Measurements from ENCODE around the gene SIL1. TPM values are rescaled to one million over a fixed set of nuclear protein-coding genes. Genes with fewer than 3 reads are reported as not detected.

SIL1 gene
- total RNA-seq, 2 experiments from 2014 or later: 21.4 to 29.6 TPM

GRCh38 chr5:138936968-138937345, 261.2 kb downstream of the SIL1 start:
- intact Hi-C loops (cut with micrococcal nuclease): no loop called here
- no peak overlapping the region for H3K4me3 Mint-ChIP-seq
- H3K27me3 Mint-ChIP-seq (ENCODE audit: low read depth): no peaks in the 10 kb centered on the region
- no peaks in the 10 kb centered on the region for H3K9me3 Mint-ChIP-seq
- no peak overlapping the region for H3K27ac Mint-ChIP-seq
- peaks cover 3% of the 10 kb centered on the region for H3K36me3 Mint-ChIP-seq (ENCODE audit: low read depth)
- no peak for DNase-seq
- H3K4me1 Mint-ChIP-seq (ENCODE audit: low read depth): peaks cover 7% of the 10 kb centered on the region
- CTCF ChIA-PET: no interaction called here

GRCh38 chr5:138936225-138936967, 261.8 kb downstream of the SIL1 start:
- Mint-ChIP-seq H3K4me3 (no peak overlapping the region), H3K36me3 (ENCODE audit: low read depth) (peaks cover 3% of the 10 kb centered on the region), H3K27ac (no peak overlapping the region), H3K9me3 (no peaks in the 10 kb centered on the region), H3K27me3 (ENCODE audit: low read depth) (no peaks in the 10 kb centered on the region), H3K4me1 (ENCODE audit: low read depth) (peaks cover 7% of the 10 kb centered on the region)
- no peak for DNase-seq
- CTCF ChIA-PET: no interaction called here
- intact Hi-C loops (cut with micrococcal nuclease): no loop called here

- Mint-ChIP-seq H3K9me3 (no peaks in the 10 kb centered on the region), H3K27me3 (ENCODE audit: low read depth) (no peaks in the 10 kb centered on the region), H3K4me1 (ENCODE audit: low read depth) (no peaks in the 10 kb centered on the region), H3K36me3 (ENCODE audit: low read depth) (no peaks in the 10 kb centered on the region), H3K27ac (no peak overlapping the region), H3K4me3 (no peak overlapping the region)
- CTCF ChIA-PET: no interaction called here
- DNase-seq: no peak
- intact Hi-C loops (cut with micrococcal nuclease): no loop called here
Measured at GRCh38 chr5:138935466-138935865, 262.7 kb downstream of the SIL1 start.

GRCh38 chr5:138934971-138935370, 263.2 kb downstream of the SIL1 start:
- Mint-ChIP-seq H3K4me1 (ENCODE audit: low read depth) (no peaks in the 10 kb centered on the region), H3K27ac (no peak overlapping the region), H3K4me3 (no peak overlapping the region), H3K27me3 (ENCODE audit: low read depth) (no peaks in the 10 kb centered on the region), H3K36me3 (ENCODE audit: low read depth) (no peaks in the 10 kb centered on the region), H3K9me3 (no peaks in the 10 kb centered on the region)
- intact Hi-C loops (cut with micrococcal nuclease): no loop called here
- DNase-seq: no peak
- CTCF ChIA-PET: no interaction called here

GRCh38 chr5:138933522-138934290, 264.5 kb downstream of the SIL1 start:
- H3K4me3 Mint-ChIP-seq: no peak overlapping the region
- DNase-seq: no peak
- H3K27me3 Mint-ChIP-seq (ENCODE audit: low read depth): no peaks in the 10 kb centered on the region
- no peak overlapping the region for H3K27ac Mint-ChIP-seq
- CTCF ChIA-PET: no interaction called here
- intact Hi-C loops (cut with micrococcal nuclease): no loop called here
- no peaks in the 10 kb centered on the region for H3K36me3 Mint-ChIP-seq (ENCODE audit: low read depth)
- H3K4me1 Mint-ChIP-seq (ENCODE audit: low read depth): no peaks in the 10 kb centered on the region
- no peaks in the 10 kb centered on the region for H3K9me3 Mint-ChIP-seq

- CTCF ChIA-PET: interaction anchor here (1.9 kb wide), 1 partner anchor 143 kb away, joined by 4 read pairs; no protein-coding TSS in a partner anchor
- intact Hi-C loops (cut with micrococcal nuclease): no loop called here
Measured at GRCh38 chr5:138932171-138932810, 265.9 kb downstream of the SIL1 start.

GRCh38 chr5:138930371-138931097, 267.6 kb downstream of the SIL1 start:
- H3K9me3 Mint-ChIP-seq: no peaks in the 10 kb centered on the region
- H3K4me3 Mint-ChIP-seq: no peak overlapping the region
- no peak for DNase-seq
- intact Hi-C loops (cut with micrococcal nuclease): no loop called here
- CTCF ChIA-PET: no interaction called here
- peaks cover 3% of the 10 kb centered on the region for H3K27me3 Mint-ChIP-seq (ENCODE audit: low read depth)
- no peak overlapping the region for H3K27ac Mint-ChIP-seq
- peaks cover 2% of the 10 kb centered on the region for H3K36me3 Mint-ChIP-seq (ENCODE audit: low read depth)
- no peaks in the 10 kb centered on the region for H3K4me1 Mint-ChIP-seq (ENCODE audit: low read depth)

More at GRCh38 chr5:138932171-138932810, 265.9 kb downstream of the SIL1 start:
- no peaks in the 10 kb centered on the region for H3K36me3 Mint-ChIP-seq (ENCODE audit: low read depth)
- DNase-seq: no peak
- no peak overlapping the region for H3K27ac Mint-ChIP-seq
- H3K27me3 Mint-ChIP-seq (ENCODE audit: low read depth): no peaks in the 10 kb centered on the region
- no peaks in the 10 kb centered on the region for H3K4me1 Mint-ChIP-seq (ENCODE audit: low read depth)
- no peak overlapping the region for H3K4me3 Mint-ChIP-seq
- H3K9me3 Mint-ChIP-seq: no peaks in the 10 kb centered on the region

GRCh38 chr5:138929571-138929955, 268.6 kb downstream of the SIL1 start:
- Mint-ChIP-seq H3K36me3 (ENCODE audit: low read depth) (peaks cover 2% of the 10 kb centered on the region), H3K9me3 (no peaks in the 10 kb centered on the region), H3K27ac (no peak overlapping the region), H3K4me1 (ENCODE audit: low read depth) (no peaks in the 10 kb centered on the region), H3K27me3 (ENCODE audit: low read depth) (peaks cover 3% of the 10 kb centered on the region), H3K4me3 (no peak overlapping the region)
- intact Hi-C loops (cut with micrococcal nuclease): no loop called here
- CTCF ChIA-PET: no interaction called here
- no peak for DNase-seq

- H3K27ac Mint-ChIP-seq: no peak overlapping the region
- H3K36me3 Mint-ChIP-seq (ENCODE audit: low read depth): peaks cover 2% of the 10 kb centered on the region
- intact Hi-C loops (cut with micrococcal nuclease): no loop called here
- H3K27me3 Mint-ChIP-seq (ENCODE audit: low read depth): peaks cover 3% of the 10 kb centered on the region
- CTCF ChIA-PET: no interaction called here
- no peaks in the 10 kb centered on the region for H3K4me1 Mint-ChIP-seq (ENCODE audit: low read depth)
- no peaks in the 10 kb centered on the region for H3K9me3 Mint-ChIP-seq
- DNase-seq: no peak
- H3K4me3 Mint-ChIP-seq: no peak overlapping the region
Measured at GRCh38 chr5:138927979-138928378, 270.2 kb downstream of the SIL1 start.

- no peaks in the 10 kb centered on the region for H3K4me1 Mint-ChIP-seq (ENCODE audit: low read depth)
- H3K4me3 Mint-ChIP-seq: no peak overlapping the region
- intact Hi-C loops (cut with micrococcal nuclease): no loop called here
- H3K9me3 Mint-ChIP-seq: no peaks in the 10 kb centered on the region
- DNase-seq: no peak
- H3K27ac Mint-ChIP-seq: no peak overlapping the region
- H3K36me3 Mint-ChIP-seq (ENCODE audit: low read depth): peaks cover 2% of the 10 kb centered on the region
- H3K27me3 Mint-ChIP-seq (ENCODE audit: low read depth): peaks cover 3% of the 10 kb centered on the region
- CTCF ChIA-PET: no interaction called here
Measured at GRCh38 chr5:138927544-138927943, 270.6 kb downstream of the SIL1 start.

GRCh38 chr5:138926688-138927448, 271.3 kb downstream of the SIL1 start:
- no peak for DNase-seq
- H3K27ac Mint-ChIP-seq: no peak overlapping the region
- H3K4me1 Mint-ChIP-seq (ENCODE audit: low read depth): no peaks in the 10 kb centered on the region
- peaks cover 2% of the 10 kb centered on the region for H3K36me3 Mint-ChIP-seq (ENCODE audit: low read depth)
- H3K9me3 Mint-ChIP-seq: no peaks in the 10 kb centered on the region
- H3K4me3 Mint-ChIP-seq: no peak overlapping the region
- intact Hi-C loops (cut with micrococcal nuclease): no loop called here
- peaks cover 3% of the 10 kb centered on the region for H3K27me3 Mint-ChIP-seq (ENCODE audit: low read depth)
- CTCF ChIA-PET: no interaction called here

- H3K36me3 Mint-ChIP-seq (ENCODE audit: low read depth): peaks cover 2% of the 10 kb centered on the region
- intact Hi-C loops (cut with micrococcal nuclease): no loop called here
- peaks cover 3% of the 10 kb centered on the region for H3K27me3 Mint-ChIP-seq (ENCODE audit: low read depth)
- H3K4me3 Mint-ChIP-seq: no peak overlapping the region
- CTCF ChIA-PET: no interaction called here
- H3K9me3 Mint-ChIP-seq: no peaks in the 10 kb centered on the region
- H3K4me1 Mint-ChIP-seq (ENCODE audit: low read depth): no peaks in the 10 kb centered on the region
- DNase-seq: no peak
- no peak overlapping the region for H3K27ac Mint-ChIP-seq
Measured at GRCh38 chr5:138926257-138926656, 271.9 kb downstream of the SIL1 start.

Measured in activated naive CD4-positive, alpha-beta T cell treated with anti-CD3 and anti-CD28 coated beads for 36 hours (primary cell).